ENCODE data around the gene PIGZ. TPM values are rescaled to one million over a fixed set of nuclear protein-coding genes. Genes with fewer than 3 reads are reported as not detected.
A peak's percentile ranks its signal among the peaks of the same experiment; 100 is the strongest.

The PIGZ gene
- total RNA-seq, 1 experiment from 2014 or later = 0.15 TPM

DNA sequence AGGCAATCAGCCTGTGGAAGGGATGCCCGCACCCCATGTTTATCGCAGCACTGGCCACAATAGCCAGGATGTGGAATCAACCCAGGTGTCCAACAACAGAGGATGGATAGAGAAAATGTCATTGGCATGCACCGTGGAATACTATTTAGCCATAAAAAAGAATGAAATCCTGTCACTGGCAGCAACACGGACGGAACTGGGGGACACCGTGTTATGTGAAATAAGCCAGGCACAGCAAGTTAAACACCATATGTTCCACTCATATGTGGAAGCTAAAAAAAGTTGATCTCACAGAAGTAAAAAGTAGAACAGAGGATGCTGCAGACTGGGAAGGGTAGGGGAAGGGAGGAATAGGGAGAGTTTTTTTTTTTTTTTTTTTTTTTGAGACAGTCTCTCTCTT is 45.4 kb upstream of the PIGZ start:
- no peaks in the 10 kb centered on the region for H3K9me3 ChIP-seq (ENCODE audit: control insufficient read depth, low read depth, low read length)
- TF ChIP-seq CTCF (conservative IDR thresholded peaks at IDR 0.05) = no peak
- no peak overlapping the region for H2BK120ac ChIP-seq (ENCODE audit: low read depth, low read length, poor library complexity, severe bottlenecking)
- no peak for DNase-seq
- H3K4ac ChIP-seq (ENCODE audit: low read depth, low read length) = no peak overlapping the region
- H3T11ph ChIP-seq (ENCODE audit: low read length) = no peak overlapping the region
- no peaks in the 10 kb centered on the region for H3K23me2 ChIP-seq (ENCODE audit: insufficient read length, low read depth, low read length, poor library complexity, severe bottlenecking)
- H2BK5ac ChIP-seq (ENCODE audit: insufficient read length, low read length) = no peak overlapping the region
- H4K8ac ChIP-seq (replicated peaks; ENCODE audit: insufficient read length, low read depth, low read length) = no peak overlapping the region
- no peak overlapping the region for H3K4me2 ChIP-seq (ENCODE audit: insufficient read depth, insufficient read length, low read length)
- no peak overlapping the region for H2BK15ac ChIP-seq (ENCODE audit: low read depth, low read length)
- H4K20me1 ChIP-seq (ENCODE audit: control insufficient read depth, insufficient read depth, insufficient read length) = no peaks in the 10 kb centered on the region
- Mint-ChIP-seq H3K36me3 (ENCODE audit: insufficient read depth in 1 of 3, low read depth in 3 of 3) (no peaks in the 10 kb centered on the region), H3K27me3 (ENCODE audit: low read depth) (peaks cover 3% of the 10 kb centered on the region), H3K4me3 (no peak overlapping the region), H3K9me3 (no peaks in the 10 kb centered on the region), H3K4me1 (no peaks in the 10 kb centered on the region), H3K27ac (peak overlapping the region in 1 of 3 experiments; percentile 32; a peak in 2 of 7 replicates)
- no peak overlapping the region for H2AFZ ChIP-seq (ENCODE audit: low read length)
- no peak overlapping the region for H3K18ac ChIP-seq (ENCODE audit: insufficient read length, low read depth, low read length)
- H2BK12ac ChIP-seq (ENCODE audit: insufficient read length, low read depth, low read length) = no peak overlapping the region
- no peaks in the 10 kb centered on the region for H3K79me1 ChIP-seq (ENCODE audit: insufficient read depth, low read depth, low read length, poor library complexity, severe bottlenecking)
- no peak overlapping the region for H2AK5ac ChIP-seq (ENCODE audit: insufficient read length, low read length)
- no peak overlapping the region for H2BK20ac ChIP-seq (ENCODE audit: low read depth, low read length, poor library complexity, severe bottlenecking)
- H4K91ac ChIP-seq (ENCODE audit: insufficient read length, low read depth, low read length) = no peak overlapping the region
- H3K27me3 ChIP-seq (ENCODE audit: insufficient read depth, low read length) = no peaks in the 10 kb centered on the region
- no peak overlapping the region for H4K5ac ChIP-seq (ENCODE audit: insufficient read length, low read depth, low read length)
- no peak overlapping the region for H3K23ac ChIP-seq (ENCODE audit: insufficient read length, low read depth, low read length)
- H3K79me2 ChIP-seq (ENCODE audit: insufficient read depth, low read length) = no peaks in the 10 kb centered on the region
- H3K14ac ChIP-seq (ENCODE audit: insufficient read depth, low read length) = no peak overlapping the region
- H3K27ac ChIP-seq (ENCODE audit: insufficient read length, low read depth, low read length) = no peak overlapping the region
- no peak overlapping the region for H3K9ac ChIP-seq (ENCODE audit: extremely low read depth, insufficient read length, low read length)
- H3K56ac ChIP-seq (ENCODE audit: insufficient read length, low read depth, low read length) = no peak overlapping the region
- H3K4me1 ChIP-seq (ENCODE audit: insufficient read depth, low read length) = no peaks in the 10 kb centered on the region
- no CpG with 5 or more reads among the region's 6 CpGs for WGBS (ENCODE audit: extremely low coverage, insufficient read length, low lambda C conversion rate)
